Stimulated activated CD8-positive, alpha-beta memory T cell treated with anti-CD3 and anti-CD28 coated beads, Interleukin-7, amount 100 ng/mL, for 48 hours (primary cell): Measurements from ENCODE around the gene DCC.

Experiments used
- DNase-seq, 2 donors: peaks; one replicate each; pipeline ENCODE4 v3.0.0-alpha.2; 2020; ENCODE audit warnings: low read depth in 1 of 2; ENCODE audit errors: extremely low read depth in 1 of 2

DCC gene

GRCh38 chr18:52667463-52668065, 327.6 kb downstream of the DCC start:
- DNase-seq: no peak

- no peak for DNase-seq
Measured at GRCh38 chr18:52670896-52671295, 330.9 kb downstream of the DCC start.

GRCh38 chr18:52678034-52678433, 338.0 kb downstream of the DCC start:
- no peak for DNase-seq

- DNase-seq: no peak
Measured at GRCh38 chr18:52678551-52678950, 338.6 kb downstream of the DCC start.

- DNase-seq: no peak
Measured at GRCh38 chr18:52679354-52679753, 339.4 kb downstream of the DCC start.

GRCh38 chr18:52682260-52682659, 342.3 kb downstream of the DCC start:
- DNase-seq: no peak

- DNase-seq: no peak
Measured at GRCh38 chr18:52685316-52685715, 345.3 kb downstream of the DCC start.

- no peak for DNase-seq
Measured at GRCh38 chr18:52691841-52692240, 351.8 kb downstream of the DCC start.

- no peak for DNase-seq
Measured at GRCh38 chr18:52694804-52695203, 354.8 kb downstream of the DCC start.

- no peak for DNase-seq
Measured at GRCh38 chr18:52700116-52700515, 360.1 kb downstream of the DCC start.

- DNase-seq: no peak
Measured at GRCh38 chr18:52700816-52701215, 360.8 kb downstream of the DCC start.

GRCh38 chr18:52701219-52701935, 361.4 kb downstream of the DCC start:
- no peak for DNase-seq

GRCh38 chr18:52715421-52715820, 375.4 kb downstream of the DCC start:
- DNase-seq: no peak

- DNase-seq: no peak
Measured at GRCh38 chr18:52715991-52716390, 376.0 kb downstream of the DCC start.

- DNase-seq: no peak
Measured at GRCh38 chr18:52716973-52717372, 377.0 kb downstream of the DCC start.

GRCh38 chr18:52722904-52723303, 382.9 kb downstream of the DCC start:
- no peak for DNase-seq

GRCh38 chr18:52723550-52723970, 383.6 kb downstream of the DCC start:
- DNase-seq: no peak

- no peak for DNase-seq
Measured at GRCh38 chr18:52730972-52731619, 391.1 kb downstream of the DCC start.

GRCh38 chr18:52738946-52739345, 398.9 kb downstream of the DCC start:
- no peak for DNase-seq

- no peak for DNase-seq
Measured at GRCh38 chr18:52746986-52747385, 407.0 kb downstream of the DCC start.

GRCh38 chr18:52747869-52748268, 407.9 kb downstream of the DCC start:
- no peak for DNase-seq

- no peak for DNase-seq
Measured at GRCh38 chr18:52748343-52748742, 408.3 kb downstream of the DCC start.
